Fibroblast of pulmonary artery (primary cell): ENCODE measurements around the gene BANF1.

Experiments used
- DNase-seq: peaks from one replicate; pipeline ENCODE4 v3.0.0-alpha.2; 2010; ENCODE audit warnings: low read depth
- H3K4me3 ChIP-seq: replicated peaks from 2 replicates; pipeline ENCODE4 v1.5.1; 2011; ENCODE audit warnings: low read depth, mild to moderate bottlenecking, control low read depth, low read length, moderate library complexity
- TF ChIP-seq, protein P1 (sequence below): IDR thresholded peaks from 2 replicates; pipeline ENCODE4 v1.5.1; 2011; ENCODE audit warnings: mild to moderate bottlenecking, control low read depth, low read length, inconsistent platforms; ENCODE audit errors: missing control alignments

Gene BANF1

DNA sequence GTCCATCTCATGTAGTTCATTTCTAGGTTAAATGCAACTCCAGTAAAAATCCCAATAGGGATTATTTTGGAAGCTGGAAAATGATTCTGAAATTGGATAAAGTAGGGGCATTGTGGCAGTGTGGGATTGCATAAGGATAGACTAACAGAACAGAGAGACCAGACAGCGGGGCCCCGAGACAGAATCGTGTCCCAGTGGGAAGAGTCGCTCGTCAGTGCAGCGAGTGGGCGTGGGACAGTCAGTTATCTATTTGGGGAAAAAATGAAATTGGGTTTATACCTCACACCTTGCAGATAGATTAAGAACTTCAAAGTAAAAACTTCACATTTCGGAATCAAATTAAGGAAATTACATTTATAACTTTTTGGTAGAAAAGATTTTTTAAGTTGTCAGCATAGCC, 30.2 kb upstream of the BANF1 start:
- DNase-seq, result no peak
- TF ChIP-seq, protein P1, sequence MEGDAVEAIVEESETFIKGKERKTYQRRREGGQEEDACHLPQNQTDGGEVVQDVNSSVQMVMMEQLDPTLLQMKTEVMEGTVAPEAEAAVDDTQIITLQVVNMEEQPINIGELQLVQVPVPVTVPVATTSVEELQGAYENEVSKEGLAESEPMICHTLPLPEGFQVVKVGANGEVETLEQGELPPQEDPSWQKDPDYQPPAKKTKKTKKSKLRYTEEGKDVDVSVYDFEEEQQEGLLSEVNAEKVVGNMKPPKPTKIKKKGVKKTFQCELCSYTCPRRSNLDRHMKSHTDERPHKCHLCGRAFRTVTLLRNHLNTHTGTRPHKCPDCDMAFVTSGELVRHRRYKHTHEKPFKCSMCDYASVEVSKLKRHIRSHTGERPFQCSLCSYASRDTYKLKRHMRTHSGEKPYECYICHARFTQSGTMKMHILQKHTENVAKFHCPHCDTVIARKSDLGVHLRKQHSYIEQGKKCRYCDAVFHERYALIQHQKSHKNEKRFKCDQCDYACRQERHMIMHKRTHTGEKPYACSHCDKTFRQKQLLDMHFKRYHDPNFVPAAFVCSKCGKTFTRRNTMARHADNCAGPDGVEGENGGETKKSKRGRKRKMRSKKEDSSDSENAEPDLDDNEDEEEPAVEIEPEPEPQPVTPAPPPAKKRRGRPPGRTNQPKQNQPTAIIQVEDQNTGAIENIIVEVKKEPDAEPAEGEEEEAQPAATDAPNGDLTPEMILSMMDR, result no peak

DNA sequence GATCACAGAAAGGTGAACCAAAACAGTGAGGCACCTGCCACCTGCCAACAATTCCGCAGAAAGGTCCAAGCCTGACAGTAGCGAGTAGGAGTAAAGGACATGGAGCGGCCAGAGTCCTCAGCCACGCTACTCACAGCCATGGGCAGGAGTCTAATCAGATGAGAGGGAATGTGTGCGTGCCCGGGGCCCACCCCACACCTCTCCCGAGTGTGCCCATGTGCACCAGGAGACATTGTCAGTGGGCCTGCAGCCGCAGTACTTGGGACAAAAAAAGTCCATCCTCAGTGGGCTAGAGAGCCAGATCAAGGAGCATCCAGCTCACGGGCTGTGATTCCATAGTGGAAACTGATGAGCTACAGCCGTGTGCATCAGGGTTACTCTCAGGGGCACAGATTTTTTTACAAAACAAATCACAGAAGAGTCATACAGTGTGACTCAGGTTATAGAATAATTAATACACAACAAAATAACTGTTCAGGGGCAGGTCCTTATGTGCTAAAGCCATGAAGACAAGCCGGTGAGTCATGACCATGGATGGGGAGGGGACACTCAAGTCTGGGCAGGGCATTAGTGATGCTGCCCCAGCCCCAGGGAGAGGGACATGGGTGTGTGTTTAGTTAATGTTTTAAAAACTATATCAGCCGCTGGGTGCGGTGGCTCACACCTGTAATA, 28.7 kb upstream of the BANF1 start:
- TF ChIP-seq, protein P1, result no peak
- no peak overlapping the region for H3K4me3 ChIP-seq
- no peak for DNase-seq

More for the DNA sequence above, 30.2 kb upstream of the BANF1 start:
- no peak overlapping the region for H3K4me3 ChIP-seq

DNA sequence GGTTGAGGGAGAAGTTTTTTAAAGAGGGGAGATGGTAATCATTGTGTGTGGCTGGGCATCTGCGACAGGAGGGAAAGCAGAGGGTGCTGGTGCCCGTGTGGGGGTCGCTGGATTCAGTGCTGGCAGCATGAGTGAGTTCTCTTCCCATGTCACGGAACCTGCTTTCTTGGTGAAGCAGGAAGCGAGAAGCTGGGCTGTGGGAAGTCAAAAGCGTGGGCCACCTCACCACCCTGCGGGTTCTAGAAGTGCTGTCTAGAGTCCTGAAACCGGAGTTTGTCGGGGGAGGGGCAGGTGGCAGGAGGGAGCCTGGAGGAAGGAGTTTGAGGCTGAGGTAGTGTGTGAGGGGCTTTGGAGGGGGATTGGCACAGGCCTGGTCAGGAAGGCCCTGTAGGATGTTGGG, 26.5 kb upstream of the BANF1 start:
- no peak overlapping the region for H3K4me3 ChIP-seq
- TF ChIP-seq, protein P1, result no peak
- no peak for DNase-seq

DNA sequence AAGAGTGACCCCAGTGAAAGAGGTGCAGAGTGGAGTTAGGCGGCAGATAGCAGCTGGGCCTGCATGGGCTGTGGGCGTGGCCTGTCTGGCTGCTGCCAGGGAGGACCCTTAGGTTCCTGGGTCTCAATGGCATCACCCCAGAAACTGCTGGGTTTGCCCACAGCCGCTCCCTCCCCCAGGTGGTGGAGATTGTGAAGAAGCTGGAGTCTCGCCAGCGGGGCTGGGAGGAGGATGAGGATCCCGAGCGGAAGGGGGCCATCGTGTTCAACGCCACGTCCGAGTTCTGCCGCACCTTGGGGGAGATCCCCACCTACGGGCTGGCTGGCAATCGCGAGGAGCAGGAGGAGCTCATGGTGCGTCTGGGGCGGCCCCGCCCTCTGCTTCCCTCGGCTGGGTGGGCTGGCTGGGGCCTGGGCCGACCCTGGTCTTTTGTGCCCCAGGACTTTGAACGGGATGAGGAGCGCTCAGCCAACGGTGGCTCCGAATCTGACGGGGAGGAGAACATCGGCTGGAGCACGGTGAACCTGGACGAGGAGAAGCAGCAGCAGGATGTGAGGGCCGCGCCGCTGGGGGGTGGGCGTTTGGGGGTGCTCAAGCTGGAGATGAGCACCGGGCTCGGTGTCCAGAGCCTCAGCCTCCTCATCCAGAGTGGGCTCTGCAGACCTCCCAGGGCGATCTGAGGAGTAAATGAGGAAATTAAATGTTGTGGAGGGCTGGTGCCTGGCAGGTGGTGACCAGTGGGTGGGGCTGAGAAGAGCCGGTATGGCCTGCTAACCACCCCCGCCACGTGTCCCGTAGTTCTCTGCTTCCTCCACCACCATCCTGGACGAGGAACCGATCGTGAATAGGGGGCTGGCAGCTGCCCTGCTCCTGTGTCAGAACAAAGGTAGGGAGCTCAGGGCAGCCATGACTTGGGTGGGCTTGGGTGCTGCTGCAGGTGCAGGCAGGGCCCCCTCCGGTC, 25.8 kb upstream of the BANF1 start:
- no peak for DNase-seq
- H3K4me3 ChIP-seq, result no peak overlapping the region
- TF ChIP-seq, protein P1, result no peak

DNA sequence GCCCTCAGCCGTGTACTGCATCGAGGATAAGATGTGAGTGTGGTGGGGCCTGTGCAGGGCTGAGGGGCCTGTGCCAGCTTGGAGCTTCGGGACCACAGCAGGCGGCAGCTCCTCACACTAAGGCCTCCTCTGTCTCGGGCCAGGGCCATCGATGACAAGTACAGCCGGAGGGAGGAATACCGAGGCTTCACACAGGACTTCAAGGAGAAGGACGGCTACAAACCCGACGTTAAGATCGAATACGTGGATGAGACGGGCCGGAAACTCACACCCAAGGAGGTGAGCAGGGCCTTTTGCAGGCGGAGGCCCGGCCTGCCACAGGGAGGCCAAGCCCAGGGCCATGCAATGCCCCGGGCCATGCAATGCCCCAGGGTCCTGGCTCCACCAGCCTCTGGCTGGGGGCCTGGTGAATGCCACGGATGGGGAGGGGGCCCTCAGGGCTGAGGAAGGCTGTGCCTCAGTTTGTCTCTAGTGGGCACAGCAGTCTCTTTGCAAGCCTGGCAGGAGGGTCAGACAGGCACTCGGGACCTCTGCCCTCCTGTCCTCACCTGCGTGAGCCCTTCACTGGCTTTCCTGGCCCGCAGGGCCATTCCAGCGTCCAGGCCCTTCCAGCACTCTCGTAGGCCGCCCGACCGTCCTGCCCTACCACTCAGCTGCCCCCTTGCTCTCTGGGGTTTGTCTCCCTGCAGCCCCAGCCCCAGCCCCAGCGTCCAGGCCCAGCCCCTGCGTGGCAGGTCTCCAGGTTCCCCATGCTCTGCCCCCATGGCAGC, 24.5 kb upstream of the BANF1 start:
- DNase-seq, result no peak
- TF ChIP-seq, protein P1, result no peak
- no peak overlapping the region for H3K4me3 ChIP-seq

DNA sequence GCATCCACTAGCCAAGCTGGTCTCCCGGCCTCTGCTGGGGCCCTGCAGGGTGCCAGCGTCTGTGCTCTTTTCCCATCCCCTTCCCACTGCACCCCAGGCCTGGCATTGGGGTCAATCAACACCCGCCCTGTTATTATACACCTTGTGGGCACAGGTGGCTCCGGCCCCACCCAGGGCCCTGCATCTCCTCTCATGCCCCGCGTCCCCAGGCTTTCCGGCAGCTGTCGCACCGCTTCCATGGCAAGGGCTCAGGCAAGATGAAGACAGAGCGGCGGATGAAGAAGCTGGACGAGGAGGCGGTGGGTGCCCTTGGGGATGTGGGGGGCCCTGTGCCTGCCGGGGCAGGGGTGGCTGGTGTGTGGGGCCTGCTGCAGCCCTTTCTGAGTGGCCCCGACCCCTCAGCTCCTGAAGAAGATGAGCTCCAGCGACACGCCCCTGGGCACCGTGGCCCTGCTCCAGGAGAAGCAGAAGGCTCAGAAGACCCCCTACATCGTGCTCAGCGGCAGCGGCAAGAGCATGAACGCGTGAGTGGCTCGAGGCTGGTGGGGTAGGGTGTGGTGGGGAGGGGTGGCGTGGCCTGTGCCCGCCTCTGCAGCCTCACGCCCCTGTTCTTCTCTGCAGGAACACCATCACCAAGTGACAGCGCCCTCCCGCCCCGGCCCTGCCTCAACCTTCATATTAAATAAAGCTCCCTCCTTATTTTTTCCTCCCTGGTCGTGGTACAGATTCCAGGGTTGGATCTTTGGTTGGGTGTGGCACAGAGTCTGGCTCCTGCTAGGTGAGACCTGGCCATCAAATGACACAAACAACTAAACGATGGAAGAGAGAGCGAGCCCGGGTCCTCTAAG, 23.7 kb upstream of the BANF1 start:
- no peak for DNase-seq
- TF ChIP-seq, protein P1, result no peak
- H3K4me3 ChIP-seq, result no peak overlapping the region
